Measurements from ENCODE around the gene SOS1. TPM values are rescaled to one million over a fixed set of nuclear protein-coding genes. Genes with fewer than 3 reads are reported as not detected.

The SOS1 gene
- total RNA-seq, 1 donor from 2014 or later, result 64.2 TPM

DNA sequence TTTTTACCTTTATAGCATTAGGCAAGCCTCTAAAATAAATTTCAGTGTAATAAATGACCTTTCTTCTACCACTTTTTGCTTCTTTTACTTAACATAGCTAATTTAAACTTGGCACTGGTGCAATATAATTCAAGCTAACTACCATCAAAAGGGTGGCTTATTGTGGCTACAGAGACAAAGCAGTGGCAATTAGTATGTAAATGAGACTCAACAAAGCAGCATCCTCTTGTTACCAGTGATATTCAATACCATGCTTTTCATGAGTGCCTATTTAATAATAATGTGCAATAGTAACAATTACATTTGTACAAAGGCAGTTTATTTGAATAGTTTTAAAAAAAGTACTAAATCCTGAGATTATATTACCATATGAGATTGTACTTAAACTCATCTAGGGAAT is 93.4 kb downstream of the SOS1 start:
- peaks cover 37% of the 10 kb centered on the region for H3K36me3 Mint-ChIP-seq (ENCODE audit: low read depth)
- intact Hi-C loops (cut with micrococcal nuclease), result no loop called here
- DNase-seq (ENCODE audit: low spot score), result no peak
- no peaks in the 10 kb centered on the region for H3K27me3 Mint-ChIP-seq (ENCODE audit: low read depth)
- H3K9me3 Mint-ChIP-seq, result no peaks in the 10 kb centered on the region
- peaks cover under 1% of the 10 kb centered on the region for H3K4me1 Mint-ChIP-seq (ENCODE audit: low read depth)
- H3K4me3 Mint-ChIP-seq (ENCODE audit: low read depth), result no peak overlapping the region
- no peak overlapping the region for H3K27ac Mint-ChIP-seq

DNA sequence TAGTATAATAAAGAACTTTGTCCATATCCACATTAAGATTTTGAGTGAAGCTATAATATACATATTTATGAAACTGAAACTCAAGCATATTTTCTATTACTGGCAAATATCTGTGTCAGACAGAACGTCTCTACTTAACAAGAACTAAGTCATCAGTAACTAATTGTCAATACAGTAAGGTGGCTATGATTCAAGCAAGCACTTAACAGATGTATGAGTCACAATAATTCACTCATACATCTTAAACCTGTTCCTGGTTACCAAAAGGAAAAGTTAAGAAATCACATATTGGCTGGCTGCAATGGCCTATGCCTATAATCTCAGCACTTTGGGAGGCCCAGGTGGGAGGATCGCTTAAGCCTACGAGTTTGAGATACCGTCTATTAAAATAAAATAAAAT is 96.0 kb downstream of the SOS1 start:
- H3K4me1 Mint-ChIP-seq (ENCODE audit: low read depth), result no peaks in the 10 kb centered on the region

DNA sequence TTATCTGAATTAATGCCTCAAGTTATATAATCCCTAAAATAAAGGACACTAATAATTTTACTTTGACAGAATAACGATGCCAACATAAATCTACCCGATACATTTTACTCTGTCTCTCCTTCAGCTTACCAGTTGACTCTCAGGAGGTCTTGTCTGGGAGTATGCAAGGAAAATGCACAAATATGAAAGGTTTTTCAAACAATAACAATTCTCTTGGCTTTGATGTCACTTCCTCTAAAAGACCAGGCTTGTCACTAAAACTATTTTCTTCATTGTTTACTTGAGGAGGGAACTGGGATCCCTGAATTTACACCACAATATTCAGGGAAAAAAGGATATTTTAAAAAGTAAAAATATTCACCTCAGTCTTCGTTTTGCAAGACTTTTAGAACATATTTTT is 97.2 kb downstream of the SOS1 start:
- Mint-ChIP-seq H3K27me3 (ENCODE audit: low read depth) (no peaks in the 10 kb centered on the region), H3K27ac (no peak overlapping the region), H3K4me3 (ENCODE audit: low read depth) (no peak overlapping the region), H3K36me3 (ENCODE audit: low read depth) (peaks cover 37% of the 10 kb centered on the region), H3K9me3 (no peaks in the 10 kb centered on the region), H3K4me1 (ENCODE audit: low read depth) (no peaks in the 10 kb centered on the region)
- intact Hi-C loops (cut with micrococcal nuclease), result no loop called here
- DNase-seq (ENCODE audit: low spot score), result no peak

More for the DNA sequence above, 96.0 kb downstream of the SOS1 start:
- Mint-ChIP-seq H3K27me3 (ENCODE audit: low read depth) (no peaks in the 10 kb centered on the region), H3K36me3 (ENCODE audit: low read depth) (peaks cover 36% of the 10 kb centered on the region), H3K4me3 (ENCODE audit: low read depth) (no peak overlapping the region), H3K27ac (no peak overlapping the region), H3K9me3 (no peaks in the 10 kb centered on the region)
- no peak for DNase-seq (ENCODE audit: low spot score)
- intact Hi-C loops (cut with micrococcal nuclease), result no loop called here

DNA sequence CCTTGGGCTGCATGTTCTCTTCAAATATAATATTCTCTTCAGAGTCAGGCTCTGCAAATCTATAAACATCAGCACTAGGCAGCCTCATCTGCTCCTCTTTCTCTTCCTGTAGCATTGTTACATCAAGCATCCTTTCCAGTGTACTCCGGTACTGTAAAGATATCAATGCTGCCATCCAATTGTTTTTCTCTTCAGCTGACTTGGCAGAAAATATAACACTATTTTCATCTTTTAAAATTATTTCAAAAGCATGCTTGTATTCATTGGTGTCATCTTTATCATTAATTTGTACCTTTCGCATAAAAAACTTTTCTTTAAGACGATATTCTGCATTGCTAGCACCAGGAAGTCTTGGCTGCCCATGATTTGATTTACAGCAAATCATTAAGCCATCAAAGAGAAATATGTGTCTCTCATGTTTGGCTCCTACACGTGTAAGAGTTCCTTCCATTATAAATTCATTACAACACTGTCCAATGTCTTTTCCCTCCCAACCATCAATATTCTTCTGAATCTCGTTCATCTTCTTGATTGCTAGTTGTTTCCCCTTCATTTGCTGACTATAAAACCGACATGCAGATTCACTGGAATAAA is 98.1 kb downstream of the SOS1 start:
- no peaks in the 10 kb centered on the region for H3K27me3 Mint-ChIP-seq (ENCODE audit: low read depth)
- H3K9me3 Mint-ChIP-seq, result no peaks in the 10 kb centered on the region
- no peak for DNase-seq (ENCODE audit: low spot score)
- no peak overlapping the region for H3K4me3 Mint-ChIP-seq (ENCODE audit: low read depth)
- peaks cover 36% of the 10 kb centered on the region for H3K36me3 Mint-ChIP-seq (ENCODE audit: low read depth)
- H3K27ac Mint-ChIP-seq, result no peak overlapping the region
- intact Hi-C loops (cut with micrococcal nuclease), result no loop called here
- H3K4me1 Mint-ChIP-seq (ENCODE audit: low read depth), result peaks cover 2% of the 10 kb centered on the region

DNA sequence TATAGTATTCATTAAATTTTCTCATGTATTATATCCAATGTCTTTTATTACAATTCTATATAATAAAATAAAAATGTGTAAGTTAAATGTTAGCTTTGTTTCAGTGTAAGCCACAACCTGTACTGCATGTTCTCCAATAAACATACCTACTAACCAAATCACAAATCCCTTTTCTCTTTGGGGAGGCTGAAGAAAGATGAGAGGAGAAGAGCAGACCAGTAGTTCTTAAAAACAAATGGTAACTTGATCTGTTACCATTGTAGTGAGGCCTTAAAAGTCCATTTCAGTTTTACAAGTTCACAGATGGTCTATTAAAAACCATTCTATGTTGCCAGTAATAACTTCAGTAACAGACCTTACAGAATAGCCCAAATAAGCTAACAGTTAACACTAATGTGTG is 100.5 kb downstream of the SOS1 start:
- Mint-ChIP-seq H3K4me1 (ENCODE audit: low read depth) (peaks cover 2% of the 10 kb centered on the region), H3K27me3 (ENCODE audit: low read depth) (no peaks in the 10 kb centered on the region), H3K36me3 (ENCODE audit: low read depth) (peaks cover 43% of the 10 kb centered on the region), H3K4me3 (ENCODE audit: low read depth) (no peak overlapping the region), H3K9me3 (no peaks in the 10 kb centered on the region), H3K27ac (peak overlapping the region; percentile 46)
- DNase-seq (ENCODE audit: low spot score), result no peak
- intact Hi-C loops (cut with micrococcal nuclease), result no loop called here

DNA sequence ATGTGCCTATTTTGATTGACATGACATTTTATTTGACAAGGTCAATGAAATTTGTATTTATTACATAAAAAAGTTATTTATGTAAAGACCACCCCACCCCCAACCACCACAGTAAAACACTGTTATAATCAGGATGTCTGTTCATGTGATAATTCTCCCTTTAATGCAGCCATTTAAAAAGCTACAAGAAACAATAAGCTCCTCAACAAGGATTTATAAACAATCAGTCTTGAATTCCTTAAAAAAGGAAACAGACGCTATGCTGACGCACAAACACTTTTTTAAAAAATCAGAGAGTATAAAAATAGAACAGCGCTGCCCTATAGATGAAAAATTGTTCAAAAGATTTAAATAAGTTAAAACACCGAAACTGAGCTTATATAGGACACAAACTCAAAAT is 102.2 kb downstream of the SOS1 start:
- Mint-ChIP-seq H3K27me3 (ENCODE audit: low read depth) (no peaks in the 10 kb centered on the region), H3K4me3 (ENCODE audit: low read depth) (no peak overlapping the region)

DNA sequence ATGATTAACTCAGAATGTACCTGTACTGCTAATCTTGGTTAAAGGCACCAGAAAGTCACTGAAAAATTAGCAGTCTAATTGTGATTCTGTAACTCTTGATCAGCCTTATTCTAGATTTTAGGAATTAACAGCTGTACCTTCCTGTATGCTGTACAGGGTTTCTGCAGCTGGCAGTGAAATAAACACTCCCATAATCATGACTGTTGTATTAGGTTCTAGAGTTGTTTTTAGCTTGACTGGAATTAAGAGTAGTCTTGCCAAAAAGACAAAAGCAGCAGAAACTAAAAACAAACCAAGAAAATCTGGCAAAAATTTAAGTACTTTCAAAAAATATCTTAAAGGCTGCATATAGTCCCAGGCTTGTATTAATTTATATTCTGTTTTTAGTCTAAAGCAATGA is 103.5 kb downstream of the SOS1 start:
- no peak overlapping the region for H3K4me3 Mint-ChIP-seq (ENCODE audit: low read depth)
- peaks cover 50% of the 10 kb centered on the region for H3K36me3 Mint-ChIP-seq (ENCODE audit: low read depth)
- H3K4me1 Mint-ChIP-seq (ENCODE audit: low read depth), result peaks cover 2% of the 10 kb centered on the region
- DNase-seq (ENCODE audit: low spot score), result no peak
- H3K9me3 Mint-ChIP-seq, result no peaks in the 10 kb centered on the region
- intact Hi-C loops (cut with micrococcal nuclease), result no loop called here
- H3K27me3 Mint-ChIP-seq (ENCODE audit: low read depth), result no peaks in the 10 kb centered on the region
- no peak overlapping the region for H3K27ac Mint-ChIP-seq

More for the DNA sequence above, 102.2 kb downstream of the SOS1 start:
- H3K36me3 Mint-ChIP-seq (ENCODE audit: low read depth), result peaks cover 49% of the 10 kb centered on the region
- H3K9me3 Mint-ChIP-seq, result no peaks in the 10 kb centered on the region
- H3K4me1 Mint-ChIP-seq (ENCODE audit: low read depth), result peaks cover 2% of the 10 kb centered on the region
- intact Hi-C loops (cut with micrococcal nuclease), result no loop called here
- DNase-seq (ENCODE audit: low spot score), result no peak
- H3K27ac Mint-ChIP-seq, result no peak overlapping the region

DNA sequence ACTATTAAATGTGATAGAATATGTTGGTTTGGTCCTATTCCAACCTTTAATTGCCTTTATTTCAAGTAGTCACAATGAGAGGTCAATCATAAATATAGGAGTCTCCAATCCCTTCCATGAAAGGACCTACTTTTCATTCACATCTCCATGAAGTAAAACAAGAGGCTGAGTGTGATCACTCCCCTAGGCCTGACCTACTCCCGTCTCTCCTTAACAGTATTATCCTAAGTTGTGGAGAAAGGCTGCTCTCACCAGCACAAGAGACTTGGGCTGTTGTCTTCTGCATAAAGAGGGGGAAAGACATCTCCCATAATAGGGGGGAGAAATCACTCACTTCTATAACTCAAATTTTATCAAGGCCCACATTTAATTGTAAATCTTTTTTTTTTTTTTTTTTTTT is 105.4 kb downstream of the SOS1 start:
- no peaks in the 10 kb centered on the region for H3K9me3 Mint-ChIP-seq
- H3K27me3 Mint-ChIP-seq (ENCODE audit: low read depth), result no peaks in the 10 kb centered on the region
- no peak overlapping the region for H3K4me3 Mint-ChIP-seq (ENCODE audit: low read depth)
- H3K4me1 Mint-ChIP-seq (ENCODE audit: low read depth), result peaks cover 4% of the 10 kb centered on the region
- no peak for DNase-seq (ENCODE audit: low spot score)
- intact Hi-C loops (cut with micrococcal nuclease), result no loop called here
- peaks cover 62% of the 10 kb centered on the region for H3K36me3 Mint-ChIP-seq (ENCODE audit: low read depth)
- no peak overlapping the region for H3K27ac Mint-ChIP-seq

DNA sequence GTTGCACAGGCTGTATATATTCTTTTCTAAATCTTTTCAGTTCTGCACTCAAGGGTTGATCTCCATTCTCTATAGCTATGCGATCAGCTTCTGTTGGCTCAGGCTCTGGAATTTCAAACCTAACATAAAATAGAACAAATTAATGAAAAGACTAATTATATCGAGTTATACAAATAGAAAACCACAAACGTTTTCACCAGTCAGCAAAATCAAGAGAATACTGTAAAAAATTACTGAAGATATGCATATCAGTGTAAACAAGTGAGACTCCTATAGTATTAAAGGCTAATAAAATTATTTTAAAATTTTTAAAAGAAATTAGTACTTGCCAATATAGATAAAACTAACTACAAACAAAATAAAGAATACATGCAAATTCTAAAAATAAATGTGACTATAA is 107.0 kb downstream of the SOS1 start:
- intact Hi-C loops (cut with micrococcal nuclease), result no loop called here

DNA sequence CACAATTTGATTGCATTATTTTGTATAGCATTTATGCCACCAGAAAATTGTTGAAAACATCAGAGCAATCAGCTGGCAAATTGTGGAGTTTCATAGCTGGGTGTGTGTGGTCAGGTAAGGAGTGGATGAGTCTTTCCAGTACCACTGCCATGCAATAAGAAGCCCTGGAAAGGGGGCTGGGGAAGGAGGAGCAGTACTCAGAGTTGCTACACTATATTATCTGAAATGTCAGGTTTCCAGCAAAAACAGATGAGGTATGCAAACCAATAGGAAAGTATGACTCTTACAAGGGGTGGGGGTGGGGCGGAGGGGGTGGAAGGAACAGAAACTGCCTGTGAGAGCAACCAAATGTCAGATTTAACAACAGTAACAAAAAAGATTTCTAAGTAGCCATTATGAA is 112.2 kb downstream of the SOS1 start:
- intact Hi-C loops (cut with micrococcal nuclease), result loop anchor here (1.0 kb wide), 1 partner anchor 100 kb away; no protein-coding TSS in a partner anchor
- DNase-seq (ENCODE audit: low spot score), result no peak
- H3K36me3 Mint-ChIP-seq (ENCODE audit: low read depth), result peaks cover 80% of the 10 kb centered on the region

More for the DNA sequence above, 107.0 kb downstream of the SOS1 start:
- Mint-ChIP-seq H3K27me3 (ENCODE audit: low read depth) (no peaks in the 10 kb centered on the region), H3K9me3 (no peaks in the 10 kb centered on the region), H3K27ac (no peak overlapping the region), H3K36me3 (ENCODE audit: low read depth) (peaks cover 65% of the 10 kb centered on the region), H3K4me3 (ENCODE audit: low read depth) (no peak overlapping the region), H3K4me1 (ENCODE audit: low read depth) (peaks cover 10% of the 10 kb centered on the region)
- DNase-seq (ENCODE audit: low spot score), result no peak

DNA sequence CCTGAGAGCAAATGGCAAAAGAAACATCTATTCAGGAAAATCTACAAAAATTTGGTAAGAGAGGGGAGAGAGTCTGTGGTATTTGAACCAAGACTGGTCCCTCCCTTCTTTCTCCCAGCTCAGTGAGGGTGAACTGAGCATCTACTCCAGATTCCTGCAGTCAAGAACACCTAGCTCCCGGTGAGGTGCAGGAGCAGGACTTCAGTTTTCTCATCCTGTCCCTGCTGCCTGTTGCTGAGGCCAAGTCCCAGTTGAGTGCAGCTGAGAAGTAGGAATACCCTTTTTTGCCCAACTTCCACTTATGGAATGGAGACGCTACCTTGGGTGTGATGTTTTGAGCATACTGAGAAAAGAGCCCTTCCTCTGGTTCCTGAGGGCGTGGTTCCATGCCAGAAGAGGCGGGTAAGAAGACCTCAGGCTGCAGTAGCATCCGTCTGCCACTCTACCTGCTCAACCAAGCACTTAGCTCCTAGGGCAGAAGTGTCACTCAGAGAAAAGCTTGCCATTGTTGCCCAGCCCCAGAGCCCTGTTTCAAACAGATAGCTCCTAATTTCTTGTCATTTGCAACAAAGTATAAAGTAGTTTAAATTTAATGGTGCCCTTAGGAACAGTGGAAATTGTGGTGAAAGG is 112.9 kb downstream of the SOS1 start:
- peak overlapping the region; percentile 97 for H3K27ac Mint-ChIP-seq
- no peak overlapping the region for H3K4me3 Mint-ChIP-seq (ENCODE audit: low read depth)
- peaks cover 17% of the 10 kb centered on the region for H3K4me1 Mint-ChIP-seq (ENCODE audit: low read depth)
- H3K27me3 Mint-ChIP-seq (ENCODE audit: low read depth), result no peaks in the 10 kb centered on the region
- peaks cover 79% of the 10 kb centered on the region for H3K36me3 Mint-ChIP-seq (ENCODE audit: low read depth)
- no peak for DNase-seq (ENCODE audit: low spot score)
- no peaks in the 10 kb centered on the region for H3K9me3 Mint-ChIP-seq
- intact Hi-C loops (cut with micrococcal nuclease), result loop anchor here (1.0 kb wide), 1 partner anchor 100 kb away; no protein-coding TSS in a partner anchor

More for the DNA sequence above, 112.2 kb downstream of the SOS1 start:
- Mint-ChIP-seq H3K27me3 (ENCODE audit: low read depth) (no peaks in the 10 kb centered on the region), H3K4me3 (ENCODE audit: low read depth) (peak overlapping the region; percentile 64), H3K9me3 (no peaks in the 10 kb centered on the region), H3K4me1 (ENCODE audit: low read depth) (peaks cover 17% of the 10 kb centered on the region), H3K27ac (peak overlapping the region; percentile 97)

DNA sequence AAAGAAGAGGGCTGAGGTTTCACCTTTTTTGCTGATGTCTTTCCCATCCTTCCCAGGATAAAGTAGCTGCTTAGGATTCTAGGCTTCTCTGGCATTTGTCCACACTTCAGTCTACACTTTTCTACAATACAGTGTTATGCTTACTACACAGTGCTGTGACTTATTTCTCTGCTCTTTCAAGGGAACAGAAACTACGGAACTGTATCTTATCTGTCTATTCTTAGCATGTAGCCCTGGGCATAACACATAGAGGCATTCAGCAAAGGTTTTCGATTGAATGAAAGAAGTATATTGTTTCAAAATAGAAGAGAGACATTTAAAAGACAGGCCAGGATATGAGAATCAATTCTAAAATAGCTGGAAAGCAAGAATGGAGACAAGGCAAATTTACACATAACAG is 120.3 kb downstream of the SOS1 start:
- DNase-seq (ENCODE audit: low spot score), result no peak
- H3K27me3 Mint-ChIP-seq (ENCODE audit: low read depth), result no peaks in the 10 kb centered on the region
- H3K9me3 Mint-ChIP-seq, result no peaks in the 10 kb centered on the region
- H3K36me3 Mint-ChIP-seq (ENCODE audit: low read depth), result peaks cover 77% of the 10 kb centered on the region
- H3K27ac Mint-ChIP-seq, result peak overlapping the region; percentile 14
- H3K4me3 Mint-ChIP-seq (ENCODE audit: low read depth), result no peak overlapping the region
- intact Hi-C loops (cut with micrococcal nuclease), result no loop called here
- H3K4me1 Mint-ChIP-seq (ENCODE audit: low read depth), result no peaks in the 10 kb centered on the region

DNA sequence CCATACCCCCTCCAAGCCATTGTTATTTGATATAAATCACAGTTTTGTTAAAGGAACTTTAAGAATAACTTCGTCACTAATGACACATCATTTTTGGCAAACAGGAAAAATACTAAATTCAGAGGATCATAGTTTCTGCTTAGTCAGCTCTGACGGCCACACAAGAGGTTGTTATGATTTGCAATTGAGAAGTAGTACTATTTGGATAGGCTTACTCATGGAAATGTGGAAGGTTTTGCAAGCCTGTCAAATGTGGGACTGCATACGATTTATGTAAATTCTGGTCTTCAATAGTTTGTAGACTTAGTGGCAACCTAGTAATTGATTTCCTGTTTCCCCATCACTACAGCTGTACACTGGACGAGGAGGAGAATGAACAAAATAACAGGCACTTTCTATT is 123.1 kb downstream of the SOS1 start:
- DNase-seq (ENCODE audit: low spot score), result no peak
- H3K36me3 Mint-ChIP-seq (ENCODE audit: low read depth), result peaks cover 72% of the 10 kb centered on the region
- no peak overlapping the region for H3K4me3 Mint-ChIP-seq (ENCODE audit: low read depth)
- H3K27me3 Mint-ChIP-seq (ENCODE audit: low read depth), result no peaks in the 10 kb centered on the region
- intact Hi-C loops (cut with micrococcal nuclease), result no loop called here
- H3K27ac Mint-ChIP-seq, result no peak overlapping the region
- H3K4me1 Mint-ChIP-seq (ENCODE audit: low read depth), result peaks cover 7% of the 10 kb centered on the region
- H3K9me3 Mint-ChIP-seq, result no peaks in the 10 kb centered on the region

Data from activated T-helper 2 cell treated with anti-CD3 and anti-CD28 coated beads, Interferon-gamma antibody, Interleukin-2, Interleukin-4, amounts not matched to agents 10 μg/mL and 5 μg/mL and 100 μg/mL, durations not matched to agents 14 hours and 24 hours and 36 hours (primary cell).